NCI-H748 treated with DMSO at 0.1 percent for 48 hours (cell line): ENCODE data around the gene NDUFS3.
"Not testable (repeated sequence)": the region's sequence is repeated elsewhere in the genome, so short reads cannot be mapped to it uniquely, and the experiment has no call there.

Source experiments
- DNase-seq: peaks from one replicate; lab custom pipeline; 2025; lab: John Stamatoyannopoulos, UW

NDUFS3 gene

DNA sequence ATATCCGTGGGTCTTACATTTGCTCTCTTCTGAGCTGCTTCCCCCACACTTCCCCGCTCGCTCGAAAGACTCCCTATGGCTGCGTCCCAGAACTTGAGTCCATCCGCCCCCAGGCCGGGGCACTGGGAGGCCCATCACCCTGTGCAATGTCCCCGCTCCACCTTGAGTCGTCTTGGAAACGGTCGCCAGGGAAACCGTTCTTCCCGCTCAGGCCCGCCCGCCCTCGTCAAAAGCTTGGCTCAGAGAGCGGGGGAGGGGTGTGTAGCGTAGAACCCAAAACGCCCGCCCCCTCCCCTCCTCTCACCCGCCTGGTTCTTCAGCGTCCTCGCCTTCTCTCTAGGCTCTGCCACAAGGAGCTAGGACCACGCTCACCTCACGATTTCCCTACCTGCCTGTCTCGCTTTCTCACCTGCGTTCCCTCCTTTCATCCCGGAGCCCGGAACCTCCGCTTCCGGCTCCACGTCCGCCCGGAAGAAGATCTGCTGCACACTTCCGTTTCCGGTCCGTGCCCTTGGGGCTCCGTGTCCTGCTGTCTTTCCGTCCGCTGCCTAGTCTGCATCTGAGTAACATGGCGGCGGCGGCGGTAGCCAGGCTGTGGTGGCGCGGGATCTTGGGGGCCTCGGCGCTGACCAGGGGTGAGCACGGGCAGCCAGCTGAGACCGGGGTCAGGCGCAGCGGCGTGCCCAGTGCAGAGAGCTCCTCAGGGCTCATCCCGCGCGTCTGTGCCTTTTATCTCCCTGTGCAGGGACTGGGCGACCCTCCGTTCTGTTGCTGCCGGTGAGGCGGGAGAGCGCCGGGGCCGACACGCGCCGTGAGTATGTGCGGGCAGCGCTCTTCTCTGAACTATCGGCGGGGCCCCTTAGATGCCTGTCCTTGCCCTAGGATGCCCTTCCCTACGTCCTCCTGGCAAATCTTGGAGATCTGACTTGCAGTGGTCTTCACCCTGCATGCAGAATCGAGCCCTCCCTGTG, at the start of gene NDUFS3, which contains the start of gene KBTBD4:
TSS of gene NDUFS3 (plus strand) at position 551 of the 971 bp plus-strand sequence. CDS start at position 569, 18 bp downstream.
TSS of gene KBTBD4 (minus strand) at position 447 of the 971 bp plus-strand sequence. CDS start at position 428, 19 bp downstream.
- DNase-seq = peak; percentile 85

DNA sequence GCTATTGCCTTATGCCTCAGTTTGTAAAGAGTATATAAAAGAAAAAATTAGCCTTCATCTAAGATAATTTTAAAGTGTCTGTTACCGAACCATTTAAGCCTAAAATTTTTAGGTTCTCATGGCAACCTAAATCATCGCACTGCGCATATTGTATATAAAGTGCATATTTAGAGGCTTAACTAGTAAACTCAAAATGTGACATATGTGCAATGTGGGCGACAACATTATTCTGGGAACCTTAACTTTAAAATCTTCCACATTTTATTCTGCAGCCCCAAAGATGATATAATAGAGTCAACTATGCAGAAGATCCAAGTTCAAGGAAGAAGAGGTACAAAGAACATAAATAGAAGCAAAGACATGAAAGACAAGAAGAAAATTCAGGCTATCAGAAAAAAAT, 48.9 kb upstream of the NDUFS3 start:
- no peak for DNase-seq

GRCh38 chr11:47530721-47531120, 48.2 kb upstream of the NDUFS3 start:
- DNase-seq = not testable (repeated sequence)

- DNase-seq = no peak
These were observed 47.2 kb upstream of the NDUFS3 start for GRCh38 chr11:47531666-47532065.

DNA sequence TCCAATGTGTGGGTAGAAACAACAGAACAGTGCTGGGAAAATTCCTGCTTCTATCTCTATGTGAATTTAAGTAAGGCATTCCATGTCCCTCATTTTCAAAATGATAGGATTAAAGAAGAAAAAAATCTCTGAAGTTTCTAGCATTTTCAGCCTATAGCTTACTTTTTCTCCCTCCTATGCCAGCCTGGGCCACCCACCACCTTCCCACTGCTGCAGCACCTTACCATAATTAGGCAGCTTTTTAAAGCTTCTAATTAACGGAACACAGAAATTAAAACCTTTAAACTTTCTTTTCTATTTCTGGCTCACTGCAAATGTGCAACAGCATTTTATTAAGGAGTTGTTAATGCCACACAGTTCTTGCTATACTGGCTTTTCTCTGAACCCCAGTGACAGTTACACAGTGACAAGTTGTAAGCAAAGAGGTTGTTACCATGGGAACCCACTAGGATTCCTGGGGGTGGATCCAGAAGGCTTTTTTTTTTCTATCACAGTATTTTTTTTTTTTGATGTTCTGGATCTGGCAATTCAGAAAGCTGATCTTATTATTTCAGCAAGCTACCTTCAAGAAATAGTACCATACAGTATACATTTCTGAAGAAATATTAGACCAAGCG, 46.2 kb upstream of the NDUFS3 start:
- DNase-seq = no peak

- DNase-seq = no peak
These were observed 45.2 kb upstream of the NDUFS3 start for GRCh38 chr11:47533690-47534151.

DNA sequence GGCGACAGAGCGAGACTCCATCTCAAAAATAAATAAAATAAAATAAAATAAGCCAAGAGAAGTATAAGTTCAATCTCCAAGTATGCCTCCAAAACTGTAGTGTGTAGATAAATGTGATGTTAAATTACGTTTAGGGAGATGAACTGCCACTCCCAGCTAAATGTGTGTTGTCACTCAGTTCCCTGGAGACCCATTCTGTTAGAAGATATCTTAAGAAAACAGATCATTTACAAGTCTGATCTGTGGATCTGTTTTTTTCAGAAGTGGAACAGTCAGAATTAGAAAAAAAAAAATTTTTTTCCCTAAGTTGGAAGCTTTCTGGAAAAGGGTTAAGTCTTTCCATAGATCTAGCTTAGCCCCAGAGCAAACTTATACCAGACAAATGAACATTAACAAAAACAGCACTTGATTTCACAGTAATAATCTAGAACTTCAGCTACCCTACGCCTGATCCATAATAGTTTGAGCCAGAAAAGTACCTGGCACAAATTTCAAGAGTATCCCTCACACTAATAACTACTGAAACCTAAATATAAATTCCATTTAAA, 44.1 kb upstream of the NDUFS3 start:
- DNase-seq = no peak

DNA sequence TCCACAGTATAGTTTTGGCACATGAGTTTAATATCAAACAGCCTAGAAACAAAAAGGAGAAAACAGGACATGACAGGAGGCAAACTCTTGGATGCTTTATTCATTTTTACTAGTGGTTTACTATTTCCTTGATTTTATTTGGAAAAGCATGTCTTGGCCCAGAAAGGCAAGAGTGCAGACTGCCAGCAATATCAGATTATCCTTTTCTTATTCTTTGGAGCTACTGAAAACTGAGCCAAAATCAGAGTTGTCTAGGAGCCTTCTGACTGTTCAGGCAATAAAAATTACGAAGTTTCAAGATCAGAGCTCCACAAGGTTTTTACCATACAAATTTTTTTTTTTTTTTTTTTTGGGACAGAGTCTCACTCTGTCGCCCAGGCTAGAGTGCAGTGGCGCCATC, 42.0 kb upstream of the NDUFS3 start:
- no peak for DNase-seq

GRCh38 chr11:47538741-47539565, 39.9 kb upstream of the NDUFS3 start:
- DNase-seq = peak; percentile 51

- DNase-seq = no peak
These were observed 39.2 kb upstream of the NDUFS3 start for GRCh38 chr11:47539681-47540039.

GRCh38 chr11:47541070-47541469, 37.8 kb upstream of the NDUFS3 start:
- DNase-seq = no peak

GRCh38 chr11:47545298-47545697, 33.6 kb upstream of the NDUFS3 start:
- DNase-seq = no peak

DNA sequence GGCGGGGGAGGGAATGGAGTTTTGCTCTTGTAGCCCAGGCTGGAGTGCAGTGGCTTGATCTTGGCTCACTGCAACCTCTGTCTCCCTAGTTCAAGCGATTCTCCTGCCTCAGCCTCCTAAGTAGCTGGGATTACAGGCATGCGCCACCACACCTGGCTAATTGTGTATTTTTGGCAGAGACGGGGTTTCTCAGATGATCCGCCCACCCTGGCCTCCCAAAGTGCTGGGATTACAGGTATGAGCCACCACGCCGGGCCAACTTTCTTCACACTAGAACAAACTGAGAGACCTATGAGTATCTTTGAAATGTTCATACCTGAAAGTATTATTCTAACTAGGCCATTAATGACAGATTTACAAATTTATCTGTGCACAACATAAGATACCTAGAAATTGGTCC, 32.6 kb upstream of the NDUFS3 start:
- DNase-seq = not testable (repeated sequence)

DNA sequence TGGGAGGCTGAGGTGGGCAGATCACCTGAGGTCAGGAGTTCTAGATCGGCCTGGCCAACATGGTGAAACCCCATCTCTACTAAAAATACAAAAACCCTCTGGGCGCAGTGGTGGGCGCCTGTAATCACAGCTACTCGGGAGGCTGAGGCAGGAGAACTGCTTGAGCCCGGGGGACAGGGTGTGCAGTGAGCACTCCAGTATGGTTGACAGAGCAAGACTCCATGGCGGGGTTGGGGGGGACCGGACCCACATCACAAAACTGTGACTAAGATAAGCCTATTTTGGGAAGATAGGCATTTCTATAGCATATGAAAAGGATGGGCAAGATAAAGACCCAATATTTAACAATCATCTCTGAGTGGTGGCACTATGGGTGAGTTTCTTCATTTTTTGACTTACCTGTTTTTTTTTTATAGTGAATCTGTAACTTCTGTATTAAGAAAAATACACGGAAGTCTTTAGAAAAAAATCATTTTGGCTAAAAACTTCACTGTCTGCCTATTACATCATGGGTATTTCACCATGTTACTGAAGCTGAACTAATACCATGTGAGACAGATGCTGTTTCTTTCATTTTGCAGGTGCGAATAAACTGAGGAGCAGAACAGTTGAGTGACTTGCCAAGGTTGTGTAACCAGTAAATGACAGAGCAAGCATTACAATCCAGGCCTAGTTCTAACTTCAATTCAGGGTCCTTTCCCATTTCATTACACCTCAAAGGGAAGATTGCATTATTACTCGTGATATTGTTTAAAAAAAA, 28.4 kb upstream of the NDUFS3 start:
- DNase-seq = no peak

GRCh38 chr11:47551086-47551485, 27.8 kb upstream of the NDUFS3 start:
- DNase-seq = no peak

DNA sequence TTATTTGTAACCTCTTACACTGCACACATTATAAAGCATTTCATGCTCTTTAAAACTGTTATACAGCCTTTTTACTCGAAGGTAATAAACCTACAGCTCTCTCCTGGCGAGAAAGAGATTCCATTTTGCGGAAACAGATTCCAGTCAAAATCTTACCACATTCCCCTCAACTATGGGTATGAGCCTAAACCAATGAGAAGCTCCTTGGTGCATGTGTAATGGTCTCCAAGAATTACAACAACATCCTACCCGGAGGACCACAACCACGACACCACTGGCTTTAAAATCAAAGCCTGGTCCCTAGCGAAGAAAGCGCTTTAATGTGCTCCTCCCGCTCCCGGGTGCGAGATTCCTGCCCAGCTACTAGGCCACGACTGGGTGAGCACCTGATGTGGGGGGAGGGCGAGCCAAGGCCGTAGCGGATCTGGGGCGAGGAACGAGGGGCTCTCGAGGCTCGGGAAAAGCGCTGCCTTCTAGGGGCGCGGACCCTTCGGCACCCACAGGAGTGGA, 26.8 kb upstream of the NDUFS3 start:
- no peak for DNase-seq

GRCh38 chr11:47552566-47553405, 26.1 kb upstream of the NDUFS3 start, which contains the start of gene CELF1:
Gene CELF1 (minus strand): TSS chr11:47553132. CDS start chr11:47499523, 53,609 bp downstream.
- peak; percentile 79 for DNase-seq

DNA sequence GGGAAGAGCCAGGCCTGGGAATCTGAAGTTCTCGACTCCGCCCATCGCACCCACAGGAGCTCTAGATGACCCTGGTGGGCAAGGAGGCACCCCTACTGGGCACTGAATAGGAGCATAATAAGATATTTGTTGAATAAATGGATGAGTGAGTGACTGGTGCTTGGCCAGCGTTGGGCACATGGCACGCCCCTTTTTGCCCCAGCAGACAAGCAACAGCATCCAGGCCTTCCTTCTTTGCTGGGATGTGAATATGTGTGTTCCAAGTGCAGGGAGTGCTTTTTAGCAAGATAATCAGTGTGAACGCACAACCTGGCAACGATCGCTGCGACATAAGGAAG, 25.5 kb upstream of the NDUFS3 start:
- no peak for DNase-seq

GRCh38 chr11:47557004-47557403, 21.9 kb upstream of the NDUFS3 start:
- DNase-seq = not testable (repeated sequence)

DNA sequence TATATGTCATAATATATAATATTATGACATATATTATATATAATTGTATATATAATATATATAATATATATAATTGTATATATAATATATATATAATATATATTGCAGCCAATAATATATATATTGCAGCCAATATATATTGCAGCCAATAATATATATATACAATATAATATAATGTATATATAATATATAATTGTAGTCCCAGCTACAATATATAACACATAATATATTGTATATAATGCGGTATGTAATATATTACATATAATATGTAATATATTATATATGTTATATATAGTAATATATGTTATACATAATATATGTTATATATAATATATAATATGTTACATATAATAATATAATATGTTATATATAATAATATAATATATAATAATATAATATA, 20.2 kb upstream of the NDUFS3 start:
- DNase-seq = no peak
